K562 (cell line): Measurements from ENCODE around the gene GRB10. TPM values are rescaled to one million over a fixed set of nuclear protein-coding genes. Genes with fewer than 3 reads are reported as not detected.

Experiments
- COPS2 ChIP-seq: fragments of 450-650 bp; conservative IDR thresholded peaks from 2 replicates; pipeline ENCODE4 v1.6.1; 2016; ENCODE audit warnings: mild to moderate bottlenecking, moderate library complexity
- FOXP1 ChIP-seq: sonication (generic); formaldehyde crosslinking; IDR thresholded peaks from 2 replicates; pipeline ENCODE4 v1.8.0; 2022; ENCODE audit warnings: mild to moderate bottlenecking, missing genetic modification reagents
- GTF3C2 ChIP-seq: IDR thresholded peaks from 3 replicates; pipeline ENCODE4 v1.6.1; 2011; ENCODE audit warnings: borderline replicate concordance, mild to moderate bottlenecking, moderate library complexity; ENCODE audit not compliant: insufficient read length; ENCODE audit errors: extremely low read depth
- MTA2 ChIP-seq: fragments of 450-650 bp; IDR thresholded peaks from 2 replicates; pipeline ENCODE4 v1.6.1; 2016; ENCODE audit warnings: low read depth
- TAF7 ChIP-seq: fragments of 450-650 bp; IDR thresholded peaks from 2 replicates; pipeline ENCODE4 v1.6.1; 2016; ENCODE audit warnings: missing genetic modification characterization, missing compliant biosample characterization
- TCF3 ChIP-seq: sonication (generic); formaldehyde crosslinking; IDR thresholded peaks from 2 replicates; pipeline ENCODE4 v1.4.0; 2020; ENCODE audit warnings: mild to moderate bottlenecking, missing genetic modification reagents
- TSHZ1 ChIP-seq: fragments of 250-450 bp; sonication (Bioruptor Pico); IDR thresholded peaks from 2 replicates; pipeline ENCODE4 v1.4.0; 2020; ENCODE audit warnings: mild to moderate bottlenecking, moderate library complexity
- ZKSCAN3 ChIP-seq: fragments of 250-450 bp; sonication (Bioruptor Pico); IDR thresholded peaks from 2 replicates; pipeline ENCODE4 v1.4.0; 2020
- ZNF717 ChIP-seq: fragments of 250-450 bp; sonication (Bioruptor Pico); IDR thresholded peaks from 2 replicates; pipeline ENCODE4 v1.5.0; 2021
- polyA plus RNA-seq, 8 experiments: library from polyadenylated mRNA; depleted of rRNA in 4 of 8; stranded (reverse) in 5 of 8; unstranded in 3 of 8; fragments of >200 nt; fragmentation: Nextera tagmentation in 2 of 8; fragmentation: Illumina TruSeq in 1 of 8; extraction: Ambion mirVana in 2 of 8; extraction: Trizol in 1 of 8; gene quantifications; 2 replicates each; pipeline versions ENCODE4 v1.2.1 to v1.2.3, GENCODE V29; 2011 to 2014; ENCODE audit warnings: inconsistent platforms in 1 of 8, missing spikeins in 1 of 8
- total RNA-seq, 7 experiments: library from RNA; depleted of rRNA in 6 of 7; stranded (reverse); fragments of >200 nt in 6 of 7; fragmentation: Illumina TruSeq in 2 of 7; extraction: Trizol in 2 of 7; gene quantifications; 2 replicates each; pipeline versions ENCODE4 v1.2.1 to v1.2.3, GENCODE V29; 2011 to 2021; ENCODE audit warnings: low replicate concordance in 1 of 7

The GRB10 gene
- total and polyA plus RNA-seq, 9 of the 15 experiments (the other 6 are each of a cell fraction or from before 2014, with no cell fraction given): 8.9 to 88.5 (median 40.7) TPM

- TF ChIP-seq GTF3C2: no peak
- TF ChIP-seq MTA2: no peak
- no peak for TF ChIP-seq TCF3 (CRISPR knock-in tag)
- no peak for TF ChIP-seq TSHZ1 (CRISPR knock-in tag)
- no peak for TF ChIP-seq ZNF717 (CRISPR knock-in tag)
- TF ChIP-seq ZKSCAN3: no peak
- no peak for TF ChIP-seq FOXP1 (CRISPR knock-in tag)
- TF ChIP-seq TAF7: no peak
- TF ChIP-seq COPS2: no peak
- TF ChIP-seq, all 486 proteins: peak for 0
Observed at GRCh38 chr7:50815138-50815537, 32.4 kb upstream of the GRB10 start (continued).
